ENCODE measurements around the gene FBLN5.
"Not testable (repeated sequence)": the region's sequence is repeated elsewhere in the genome, so short reads cannot be mapped to it uniquely, and the experiment has no call there.

Gene FBLN5

DNA sequence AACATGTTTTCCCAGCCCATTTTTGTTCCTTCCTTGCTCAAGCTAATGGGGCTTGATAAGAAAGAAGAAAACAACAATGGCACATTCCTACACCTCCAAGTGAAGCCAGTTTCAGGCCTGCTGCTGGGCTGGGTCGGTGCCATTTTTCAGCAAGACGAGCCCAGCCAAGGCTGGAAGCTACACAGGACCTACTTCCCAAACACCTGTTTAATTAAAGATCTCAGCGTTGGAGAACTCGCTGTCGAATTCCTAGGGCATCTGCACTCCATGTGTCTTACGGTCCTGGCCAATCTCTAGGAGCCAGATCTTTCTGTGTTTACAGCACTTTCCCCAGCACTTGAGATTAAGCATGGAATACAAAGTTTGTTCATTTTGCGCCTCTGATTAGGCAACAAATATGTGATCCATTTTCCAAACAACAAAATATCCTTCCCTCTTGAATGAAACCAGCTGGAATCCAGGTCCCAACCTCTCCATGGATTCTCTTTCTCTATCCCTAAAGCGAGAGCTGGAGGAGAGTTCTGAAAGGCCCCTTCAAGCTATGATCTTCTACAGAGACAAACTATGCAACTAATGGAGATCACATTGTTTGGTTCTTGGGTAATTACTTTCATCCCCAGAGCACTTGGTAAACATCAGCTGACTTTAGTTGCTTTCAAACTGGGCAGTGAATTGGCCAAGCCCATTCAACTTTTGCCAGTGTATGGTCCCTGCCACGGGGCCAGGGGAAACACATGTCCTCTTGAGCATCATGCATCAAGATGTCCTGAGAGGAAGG is 45.9 kb downstream of the FBLN5 start:
- H3K4me3 ChIP-seq (replicated peaks; ENCODE audit: low read depth, low read length) = no peak overlapping the region
- peak; percentile 61 for DNase-seq (ENCODE audit: low read depth)
- TF ChIP-seq, protein P1, sequence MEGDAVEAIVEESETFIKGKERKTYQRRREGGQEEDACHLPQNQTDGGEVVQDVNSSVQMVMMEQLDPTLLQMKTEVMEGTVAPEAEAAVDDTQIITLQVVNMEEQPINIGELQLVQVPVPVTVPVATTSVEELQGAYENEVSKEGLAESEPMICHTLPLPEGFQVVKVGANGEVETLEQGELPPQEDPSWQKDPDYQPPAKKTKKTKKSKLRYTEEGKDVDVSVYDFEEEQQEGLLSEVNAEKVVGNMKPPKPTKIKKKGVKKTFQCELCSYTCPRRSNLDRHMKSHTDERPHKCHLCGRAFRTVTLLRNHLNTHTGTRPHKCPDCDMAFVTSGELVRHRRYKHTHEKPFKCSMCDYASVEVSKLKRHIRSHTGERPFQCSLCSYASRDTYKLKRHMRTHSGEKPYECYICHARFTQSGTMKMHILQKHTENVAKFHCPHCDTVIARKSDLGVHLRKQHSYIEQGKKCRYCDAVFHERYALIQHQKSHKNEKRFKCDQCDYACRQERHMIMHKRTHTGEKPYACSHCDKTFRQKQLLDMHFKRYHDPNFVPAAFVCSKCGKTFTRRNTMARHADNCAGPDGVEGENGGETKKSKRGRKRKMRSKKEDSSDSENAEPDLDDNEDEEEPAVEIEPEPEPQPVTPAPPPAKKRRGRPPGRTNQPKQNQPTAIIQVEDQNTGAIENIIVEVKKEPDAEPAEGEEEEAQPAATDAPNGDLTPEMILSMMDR (IDR thresholded peaks at IDR 0.05; ENCODE audit: low read length, missing control alignments) = no peak

DNA sequence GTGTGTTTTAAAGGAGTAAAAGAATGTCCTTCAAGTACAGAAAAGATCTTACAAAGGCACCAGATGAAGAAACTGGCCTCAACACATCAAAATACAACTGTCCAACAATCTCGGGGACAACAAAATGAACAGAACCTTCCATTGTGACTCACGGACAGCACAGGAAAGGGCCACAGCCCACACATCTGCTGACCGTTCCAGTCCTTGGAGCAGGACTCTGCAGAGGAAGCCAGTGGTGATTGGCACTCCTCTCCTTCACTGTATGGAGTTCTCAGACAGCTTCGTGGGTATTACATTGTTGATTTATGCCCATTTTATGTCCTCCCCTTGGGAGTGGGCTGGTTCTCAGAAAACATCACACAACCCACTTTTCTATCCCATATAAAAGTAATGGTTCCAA is 47.7 kb downstream of the FBLN5 start:
- peak; percentile 29 for DNase-seq (ENCODE audit: low read depth)
- TF ChIP-seq, protein P1 (IDR thresholded peaks at IDR 0.05; ENCODE audit: low read length, missing control alignments) = no peak
- H3K4me3 ChIP-seq (replicated peaks; ENCODE audit: low read depth, low read length) = no peak overlapping the region

DNA sequence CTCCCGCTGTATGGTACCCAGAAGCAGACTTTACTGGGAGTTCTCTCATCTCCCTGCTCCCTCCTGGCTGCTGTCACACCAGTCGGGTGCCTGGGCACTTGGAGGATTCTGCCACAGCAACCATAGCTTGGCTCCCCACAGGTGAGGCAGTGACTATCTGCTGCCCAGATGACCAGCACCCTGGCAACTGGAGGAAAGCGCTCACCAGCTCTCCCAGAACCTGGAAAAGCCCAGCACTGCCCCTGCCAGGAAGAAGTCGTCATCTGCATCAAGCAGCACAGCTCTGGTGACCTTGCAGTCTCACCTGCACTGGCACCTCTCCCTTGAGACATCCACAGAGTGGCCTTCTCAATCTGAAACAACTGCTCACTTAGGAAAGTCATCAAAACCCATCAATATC is 48.3 kb downstream of the FBLN5 start:
- H3K4me3 ChIP-seq (replicated peaks; ENCODE audit: low read depth, low read length) = no peak overlapping the region
- DNase-seq (ENCODE audit: low read depth) = no peak
- TF ChIP-seq, protein P1 (IDR thresholded peaks at IDR 0.05; ENCODE audit: low read length, missing control alignments) = no peak

- no peak overlapping the region for H3K4me3 ChIP-seq (replicated peaks; ENCODE audit: low read depth, low read length)
- peak; percentile 39 for DNase-seq (ENCODE audit: low read depth)
- TF ChIP-seq, protein P1 (IDR thresholded peaks at IDR 0.05; ENCODE audit: low read length, missing control alignments) = no peak
These were observed 49.1 kb downstream of the FBLN5 start for GRCh38 chr14:91898372-91898771.

DNA sequence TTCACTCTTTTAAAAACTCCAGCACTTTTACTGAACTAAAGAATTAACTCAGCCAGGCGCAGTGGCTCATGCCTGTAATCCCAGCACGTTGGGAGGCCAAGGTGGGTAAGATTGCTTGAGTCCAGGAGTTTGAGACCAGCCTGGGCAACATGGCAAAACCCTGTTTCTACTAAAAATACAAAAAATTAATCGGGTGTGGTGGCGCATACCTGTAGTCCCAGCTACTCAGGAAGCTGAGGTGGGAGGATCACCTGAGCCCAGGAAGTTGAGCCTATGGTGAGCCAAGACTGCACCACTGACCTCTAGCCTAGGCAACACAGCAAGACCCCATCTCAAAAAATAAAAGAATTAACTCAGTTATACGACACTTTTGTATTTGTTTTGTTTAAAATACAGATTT is 49.8 kb downstream of the FBLN5 start:
- not testable (repeated sequence) for DNase-seq (ENCODE audit: low read depth)

DNA sequence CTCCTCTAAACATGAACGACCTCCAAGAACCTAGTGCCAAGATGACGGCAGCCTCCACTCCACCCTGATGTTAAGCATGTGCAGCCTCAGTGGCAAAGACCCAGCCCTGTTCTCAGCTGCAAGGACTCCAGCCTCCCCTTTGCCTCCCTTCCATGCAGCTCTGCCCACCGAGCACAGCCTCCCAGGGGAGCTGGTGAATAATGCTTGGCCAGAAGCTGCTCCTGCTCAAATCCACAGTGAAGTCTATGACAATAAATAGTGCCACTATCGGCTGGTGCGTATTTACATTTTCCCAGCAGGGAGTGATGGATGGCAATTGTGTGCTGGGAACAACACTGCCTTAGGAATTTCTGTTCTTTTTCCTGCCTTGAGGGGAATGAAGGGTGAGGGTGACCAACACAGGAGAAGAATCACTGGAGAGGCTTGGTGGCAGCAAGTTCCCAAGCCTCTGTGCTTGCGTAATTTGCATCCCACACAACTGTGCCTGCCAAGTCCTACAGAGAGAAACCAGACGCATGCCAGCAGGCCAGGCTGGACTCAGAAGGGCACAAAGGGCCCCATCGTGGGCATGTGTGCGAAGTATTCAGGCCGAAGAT is 50.3 kb downstream of the FBLN5 start:
- DNase-seq (ENCODE audit: low read depth) = peak; percentile 85
- H3K4me3 ChIP-seq (replicated peaks; ENCODE audit: low read depth, low read length) = no peak overlapping the region
- TF ChIP-seq, protein P1 (IDR thresholded peaks at IDR 0.05; ENCODE audit: low read length, missing control alignments) = no peak

More for the DNA sequence above, 49.8 kb downstream of the FBLN5 start:
- not testable (repeated sequence) for H3K4me3 ChIP-seq (replicated peaks; ENCODE audit: low read depth, low read length)

DNA sequence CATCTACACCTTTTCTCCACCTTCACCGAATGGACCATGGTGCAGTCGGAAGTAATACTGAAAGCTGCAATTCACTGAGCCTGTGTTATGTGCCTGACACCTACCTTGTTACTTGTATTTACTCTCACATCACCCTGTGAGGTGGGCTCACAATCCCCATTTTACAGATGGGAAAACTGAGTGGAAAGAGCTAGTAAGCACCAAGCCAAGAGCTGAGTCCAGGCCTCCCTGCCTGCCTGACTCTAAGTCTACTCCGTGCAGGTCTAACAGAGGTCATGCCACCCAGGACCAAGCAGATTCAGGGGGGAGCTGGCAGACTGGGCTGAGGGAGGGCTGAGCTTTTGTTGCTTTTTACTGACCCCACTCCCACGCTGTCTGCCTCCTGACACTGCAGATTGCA is 51.1 kb downstream of the FBLN5 start:
- DNase-seq (ENCODE audit: low read depth) = no peak
- H3K4me3 ChIP-seq (replicated peaks; ENCODE audit: low read depth, low read length) = no peak overlapping the region
- TF ChIP-seq, protein P1 (IDR thresholded peaks at IDR 0.05; ENCODE audit: low read length, missing control alignments) = no peak

All from fibroblast of pulmonary artery (primary cell).